Activated CD4-positive, CD25-positive, alpha-beta regulatory T cell treated with anti-CD3 and anti-CD28 coated beads, Interleukin-2, amount 50 U/mL, for 16 hours (primary cell): Measurements from ENCODE around the gene GIMAP1.
"Not testable (repeated sequence)": the region's sequence is repeated elsewhere in the genome, so short reads cannot be mapped to it uniquely, and the experiment has no call there.

Source experiments
- DNase-seq: peaks from one replicate; pipeline ENCODE4 v3.0.0-alpha.2; 2020; ENCODE audit warnings: low read depth, low spot score

Gene GIMAP1

GRCh38 chr7:150716368-150716767, at the start of gene GIMAP1:
TSS of gene GIMAP1 (plus strand) at chr7:150716613. CDS start at chr7:150719048, 2,435 bp downstream.
- DNase-seq = no peak

- DNase-seq = no peak
Measured at GRCh38 chr7:150668472-150668911, 47.9 kb upstream of the GIMAP1 start.

- no peak for DNase-seq
Measured at GRCh38 chr7:150668977-150669376, 47.4 kb upstream of the GIMAP1 start.

DNA sequence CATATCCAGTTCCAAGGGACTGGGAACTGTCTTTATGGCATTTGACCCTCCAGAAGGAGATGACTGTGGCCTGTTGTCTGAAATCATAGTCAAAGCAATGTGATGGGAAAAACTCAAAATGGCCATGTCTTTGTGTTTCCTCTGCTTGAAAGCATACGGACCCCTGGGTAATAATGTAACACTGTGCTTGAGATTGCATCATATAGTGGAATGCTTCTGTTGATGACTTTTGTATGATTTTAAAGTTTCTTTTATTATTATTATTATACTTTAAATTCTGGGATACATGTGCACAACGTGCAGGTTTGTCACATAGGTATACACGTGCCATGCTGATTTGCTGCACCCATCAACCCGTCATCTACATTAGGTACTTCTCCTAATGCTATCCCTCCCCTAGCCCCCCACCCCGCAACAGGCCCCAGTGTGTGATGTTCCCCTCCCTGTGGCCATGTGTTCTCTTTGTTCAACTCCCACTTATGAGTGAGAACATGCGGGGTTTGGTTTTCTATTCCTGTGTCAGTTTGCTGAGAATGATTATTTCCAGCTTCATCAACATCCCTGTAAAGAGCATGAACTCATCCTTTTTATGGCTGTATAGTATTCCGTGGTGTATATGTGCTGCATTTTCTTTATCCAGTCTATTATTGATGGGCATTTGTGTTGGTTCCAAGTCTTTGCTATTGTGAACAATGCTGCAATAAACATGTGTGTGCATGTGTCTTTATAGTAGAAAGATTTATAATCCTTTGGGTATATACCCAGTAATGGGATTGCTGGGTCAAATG, 44.4 kb upstream of the GIMAP1 start:
- not testable (repeated sequence) for DNase-seq

- no peak for DNase-seq
Measured at GRCh38 chr7:150675714-150676113, 40.7 kb upstream of the GIMAP1 start.

- DNase-seq = not testable (repeated sequence)
Measured at GRCh38 chr7:150676276-150676675, 40.1 kb upstream of the GIMAP1 start.

GRCh38 chr7:150676854-150677253, 39.6 kb upstream of the GIMAP1 start:
- not testable (repeated sequence) for DNase-seq

- not testable (repeated sequence) for DNase-seq
Measured at GRCh38 chr7:150678601-150679000, 37.8 kb upstream of the GIMAP1 start.

- not testable (repeated sequence) for DNase-seq
Measured at GRCh38 chr7:150680364-150680763, 36.0 kb upstream of the GIMAP1 start.

DNA sequence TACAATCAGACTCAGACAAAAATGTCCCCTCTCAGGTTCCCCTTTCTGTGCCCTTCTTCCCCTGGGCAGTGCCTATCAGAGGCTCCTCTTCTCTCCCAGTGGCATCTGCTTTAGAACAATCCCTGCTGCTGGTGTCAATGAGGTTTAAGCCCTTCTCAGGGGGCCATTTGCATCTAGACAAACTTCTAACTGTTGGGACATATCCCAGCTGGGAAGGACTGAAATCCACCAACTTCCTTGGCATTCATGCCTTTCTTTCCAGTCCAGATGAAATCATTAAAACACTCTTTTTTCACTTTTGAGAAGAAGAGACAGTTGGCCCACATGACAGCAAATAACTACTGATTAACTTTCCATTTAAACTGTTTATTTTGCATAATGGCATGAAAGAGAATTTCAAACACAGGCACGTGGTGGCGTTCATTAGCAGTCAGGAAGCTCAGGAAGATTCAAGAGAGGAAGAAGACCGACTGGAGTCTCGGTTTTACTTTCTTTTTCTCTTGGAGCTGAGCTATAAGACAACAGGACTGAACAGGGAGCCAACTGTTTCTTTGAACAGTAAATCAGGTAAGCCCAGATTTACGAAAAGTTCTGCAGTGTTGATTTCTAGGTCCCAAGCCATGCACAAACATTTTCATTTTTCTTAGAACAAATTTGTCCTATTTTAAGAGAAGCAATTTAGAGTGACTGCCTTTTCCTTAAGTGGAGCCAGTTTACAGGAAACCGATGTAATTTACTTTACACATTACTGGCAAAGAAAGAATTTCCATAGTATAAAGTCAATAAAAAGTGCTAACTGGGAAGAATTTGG, 31.0 kb upstream of the GIMAP1 start, which contains the start of gene GIMAP2:
Gene GIMAP2 (plus strand): TSS at position 488 of the 811 bp plus-strand sequence. CDS start 1,354 bp downstream, outside the sequence.
- DNase-seq = no peak

DNA sequence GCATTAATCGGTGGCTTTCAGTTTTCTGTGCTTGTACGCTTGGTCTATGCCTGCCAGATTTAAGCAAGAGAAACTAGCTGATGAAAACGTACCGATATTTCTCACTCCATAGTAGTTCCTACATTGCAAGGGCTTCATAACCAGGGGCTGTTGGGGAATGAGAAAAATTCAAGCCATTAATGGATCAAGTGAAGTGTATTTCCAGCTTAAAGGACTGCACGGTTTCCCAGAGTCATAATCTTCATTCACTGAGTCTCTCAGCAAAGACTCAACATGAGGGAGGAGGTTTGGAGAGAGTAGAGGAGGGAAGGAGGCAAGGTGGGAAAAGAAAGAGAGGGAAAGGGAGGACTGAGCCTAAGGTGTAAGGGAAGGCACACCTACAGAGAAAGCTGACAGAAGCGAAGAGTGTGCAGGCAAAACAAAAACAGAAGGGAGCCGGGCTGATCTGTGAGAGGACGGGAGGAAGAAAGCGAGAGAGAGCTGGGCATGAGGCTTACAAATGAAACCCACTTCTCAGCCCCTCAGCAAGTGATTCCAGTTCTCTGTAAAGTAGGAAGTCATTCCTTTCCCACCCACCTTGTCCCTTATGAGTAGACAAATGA, 30.3 kb upstream of the GIMAP1 start:
- no peak for DNase-seq

DNA sequence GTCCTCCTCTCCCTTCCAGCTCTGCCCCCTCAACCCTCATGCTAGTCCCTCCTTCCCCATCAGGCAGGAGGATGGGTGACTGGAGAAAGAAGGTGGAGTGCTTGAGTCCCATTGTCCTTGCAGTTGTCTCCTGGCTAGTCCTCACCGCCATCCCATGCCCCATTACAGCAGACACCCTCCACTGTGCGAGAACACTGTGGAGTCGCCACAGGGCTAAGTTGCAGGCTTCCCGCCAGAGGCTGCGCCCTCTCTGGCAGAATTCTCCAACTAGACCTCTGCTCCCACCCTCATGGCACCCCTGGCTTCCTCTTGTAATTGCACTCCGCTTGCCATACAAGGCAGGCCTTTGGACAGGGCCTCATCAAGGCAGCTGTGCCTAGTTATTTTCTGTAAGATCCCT, 27.8 kb upstream of the GIMAP1 start:
- DNase-seq = no peak

DNA sequence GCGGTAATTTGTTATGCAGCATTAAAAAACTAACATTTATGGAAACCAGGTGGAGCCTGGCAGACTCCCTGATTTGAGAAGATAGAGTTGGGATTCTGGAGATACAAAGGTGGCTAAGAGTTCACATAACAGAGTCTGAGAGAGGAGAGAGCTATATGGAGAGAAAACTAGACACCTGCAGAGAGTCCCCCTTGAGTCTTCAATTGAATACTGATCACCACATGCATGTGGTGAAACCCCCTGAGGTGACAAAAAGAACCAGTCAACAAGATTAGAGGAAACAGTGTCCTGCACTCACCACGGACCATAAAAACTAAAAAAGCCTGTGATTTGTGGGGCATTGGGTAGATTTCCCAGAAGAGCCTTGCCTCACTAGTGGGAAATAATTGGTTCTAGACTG, 20.8 kb upstream of the GIMAP1 start:
- DNase-seq = no peak

DNA sequence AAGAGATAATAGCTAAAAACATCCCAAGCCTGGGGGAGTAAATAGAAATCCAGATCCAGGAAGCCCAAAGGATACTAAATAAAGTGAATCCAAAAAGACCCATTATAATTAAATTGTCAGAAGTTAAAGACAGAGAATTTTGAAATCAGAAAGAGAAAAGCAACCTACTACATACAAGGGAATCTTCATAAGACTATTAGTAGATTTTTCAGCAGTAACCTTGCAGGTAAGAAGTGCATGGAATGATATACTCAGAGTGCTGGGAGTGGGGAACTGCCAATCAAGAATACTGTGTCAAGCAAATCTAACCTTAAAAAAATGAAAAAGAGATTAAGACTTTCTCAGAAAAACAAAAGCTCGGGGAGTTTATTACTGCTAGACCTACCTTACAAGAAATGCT, 13.2 kb upstream of the GIMAP1 start:
- no peak for DNase-seq

- DNase-seq = no peak
Measured at GRCh38 chr7:150715293-150715692, 1.1 kb upstream of the GIMAP1 start.

- DNase-seq = no peak
Measured at GRCh38 chr7:150715738-150716137, 675 bp upstream of the GIMAP1 start.

GRCh38 chr7:150716939-150717338, 526 bp downstream of the GIMAP1 start:
- no peak for DNase-seq

DNA sequence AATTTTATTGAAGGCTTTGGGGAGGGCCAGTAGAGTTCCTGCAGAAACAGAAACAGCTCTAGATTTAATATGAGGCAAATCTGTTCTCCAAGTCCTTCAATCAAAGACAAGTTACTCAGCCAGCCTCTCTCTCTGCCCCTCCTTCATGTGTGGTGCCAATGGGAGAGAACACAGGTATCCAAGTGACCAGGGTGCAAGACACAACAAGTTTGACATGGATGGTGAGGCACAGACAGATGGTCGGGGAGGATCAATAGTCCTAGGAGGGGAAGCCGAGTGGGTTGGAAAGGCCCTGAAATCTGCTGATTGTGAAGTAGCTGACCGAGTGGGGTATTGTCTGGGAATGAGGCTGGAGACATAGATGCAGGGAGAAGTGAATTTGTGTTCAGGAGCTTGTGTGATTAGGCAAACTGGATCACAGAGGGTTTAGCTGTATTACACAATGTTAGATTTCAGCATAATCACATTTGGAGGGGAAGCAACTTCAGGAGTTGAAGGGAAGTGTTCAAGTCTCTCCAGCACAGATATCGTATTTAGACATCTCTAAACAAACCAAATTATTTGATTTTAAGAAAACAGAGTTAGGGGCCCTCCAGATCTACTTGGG, 1.5 kb downstream of the GIMAP1 start:
- DNase-seq = no peak

DNA sequence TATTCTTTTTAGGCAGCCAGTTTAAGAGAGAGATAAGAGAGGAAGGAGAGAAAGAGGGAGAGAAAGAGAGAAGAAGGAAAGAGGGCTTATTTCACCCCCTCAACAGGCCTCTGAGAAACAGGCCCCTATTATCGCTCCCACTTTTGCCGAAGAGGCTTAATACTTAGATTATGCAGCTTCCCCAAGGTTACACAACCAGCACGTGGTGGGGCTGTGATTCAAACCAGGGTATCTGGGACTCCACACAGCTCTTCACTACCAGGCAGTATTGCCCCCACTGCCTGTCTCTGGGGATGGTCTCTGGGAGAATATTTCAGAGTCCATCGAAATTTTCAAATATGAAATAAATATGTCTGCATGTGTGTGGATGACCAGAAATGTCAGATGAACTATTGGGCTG, 3.0 kb downstream of the GIMAP1 start:
- no peak for DNase-seq

DNA sequence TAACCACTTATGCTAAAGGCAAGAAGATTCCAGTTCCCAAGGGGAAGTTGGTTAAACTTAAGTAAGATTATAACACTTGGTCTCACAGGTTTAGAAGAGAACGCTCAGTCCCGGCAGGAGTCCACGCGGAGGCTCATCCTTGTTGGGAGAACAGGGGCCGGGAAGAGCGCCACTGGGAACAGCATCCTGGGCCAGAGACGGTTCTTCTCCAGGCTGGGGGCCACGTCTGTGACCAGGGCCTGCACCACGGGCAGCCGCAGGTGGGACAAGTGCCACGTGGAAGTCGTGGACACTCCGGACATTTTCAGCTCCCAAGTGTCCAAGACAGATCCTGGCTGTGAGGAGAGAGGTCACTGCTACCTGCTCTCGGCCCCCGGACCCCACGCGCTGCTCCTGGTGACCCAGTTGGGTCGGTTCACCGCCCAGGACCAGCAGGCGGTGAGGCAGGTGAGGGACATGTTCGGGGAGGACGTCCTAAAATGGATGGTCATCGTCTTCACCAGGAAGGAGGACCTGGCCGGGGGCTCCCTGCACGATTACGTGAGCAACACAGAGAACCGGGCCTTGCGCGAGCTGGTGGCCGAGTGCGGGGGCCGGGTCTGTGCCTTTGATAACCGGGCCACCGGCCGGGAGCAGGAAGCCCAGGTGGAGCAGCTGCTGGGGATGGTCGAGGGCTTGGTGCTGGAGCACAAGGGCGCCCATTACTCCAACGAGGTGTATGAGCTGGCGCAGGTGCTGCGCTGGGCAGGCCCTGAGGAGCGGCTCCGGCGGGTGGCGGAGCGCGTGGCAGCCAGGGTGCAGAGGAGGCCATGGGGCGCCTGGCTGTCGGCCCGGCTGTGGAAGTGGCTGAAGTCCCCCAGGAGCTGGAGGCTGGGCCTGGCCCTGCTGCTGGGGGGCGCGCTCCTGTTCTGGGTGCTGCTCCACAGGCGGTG, 3.8 kb downstream of the GIMAP1 start:
- DNase-seq = no peak

DNA sequence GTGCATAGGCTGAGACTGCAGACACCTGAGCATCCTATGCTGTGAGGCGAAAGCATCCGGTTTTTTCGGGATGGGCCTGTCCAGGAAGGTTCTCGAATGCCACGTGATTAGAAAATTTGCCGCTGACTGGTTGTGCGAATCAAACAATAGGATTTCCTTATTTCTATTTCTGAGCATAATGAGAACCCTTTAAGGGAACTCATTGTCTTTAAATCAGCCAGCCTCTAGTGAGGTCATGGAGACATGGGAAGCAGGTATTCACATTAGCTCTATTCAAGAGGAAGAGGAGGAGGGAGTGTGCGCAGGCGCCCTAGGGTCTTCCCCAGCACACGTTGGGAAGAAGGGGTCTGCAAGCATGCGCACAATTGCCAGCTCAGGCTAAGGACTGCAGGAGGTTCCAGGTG, 5.6 kb downstream of the GIMAP1 start:
- DNase-seq = no peak
